NCI-H187 treated with DMSO at 0.1 percent for 48 hours (cell line): ENCODE data around the gene CETN1.

Experiments
- DNase-seq: peaks from one replicate; lab custom pipeline; 2025; lab: John Stamatoyannopoulos, UW

The CETN1 gene

DNA sequence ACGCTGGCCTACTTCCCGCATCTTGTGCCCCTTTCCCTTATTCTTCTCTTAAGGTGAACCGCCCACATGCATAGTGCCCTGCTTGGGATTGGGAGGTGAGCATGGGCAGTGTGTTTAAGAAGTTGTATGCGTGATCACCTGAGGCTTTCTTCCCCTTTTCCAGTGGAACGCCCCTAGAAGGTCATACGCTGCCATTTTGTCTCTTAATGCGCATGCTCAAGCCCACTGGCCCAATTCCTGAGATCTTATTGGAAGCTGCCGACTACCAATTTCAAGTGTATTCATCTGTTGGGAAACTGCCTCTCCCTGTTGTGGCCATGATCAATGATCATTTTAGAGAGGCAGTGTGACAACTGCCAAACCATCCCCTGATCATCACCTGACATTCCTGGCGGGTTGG is 3.3 kb upstream of the CETN1 start:
- no peak for DNase-seq

DNA sequence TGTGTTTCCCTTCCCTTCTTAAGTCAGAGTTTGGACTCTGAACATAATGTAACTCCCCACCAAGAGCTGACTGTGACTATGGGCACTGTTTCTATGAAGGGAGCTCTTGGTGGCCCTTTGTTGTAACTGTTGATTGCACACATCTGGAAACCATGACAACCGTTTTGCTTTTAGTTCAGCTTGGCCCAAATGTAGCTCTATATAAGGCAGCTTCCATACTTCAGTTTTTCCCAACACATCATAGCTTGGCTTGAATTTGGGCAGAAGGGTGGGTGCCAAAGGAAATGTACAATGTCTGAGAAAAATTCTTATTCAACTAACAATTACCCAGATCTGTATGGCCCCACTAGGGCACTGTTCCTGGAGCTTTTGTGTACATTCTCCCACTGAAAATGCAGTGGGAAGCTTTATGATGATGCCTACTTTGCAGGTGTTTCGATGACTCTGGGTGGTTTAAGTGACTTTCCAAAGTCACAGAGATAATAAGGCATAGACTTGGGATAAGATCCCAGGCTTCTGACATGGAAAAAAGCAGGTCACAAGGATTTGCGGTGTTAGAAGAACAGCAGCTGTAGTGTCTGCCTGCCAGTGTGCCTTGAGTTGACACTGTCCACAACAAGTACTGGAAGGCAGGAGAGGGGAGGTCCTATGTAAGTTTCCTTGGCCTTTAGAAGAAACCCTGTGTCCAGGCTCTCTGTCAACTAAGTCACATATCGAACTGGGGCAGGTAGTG is 2.4 kb upstream of the CETN1 start:
- no peak for DNase-seq

DNA sequence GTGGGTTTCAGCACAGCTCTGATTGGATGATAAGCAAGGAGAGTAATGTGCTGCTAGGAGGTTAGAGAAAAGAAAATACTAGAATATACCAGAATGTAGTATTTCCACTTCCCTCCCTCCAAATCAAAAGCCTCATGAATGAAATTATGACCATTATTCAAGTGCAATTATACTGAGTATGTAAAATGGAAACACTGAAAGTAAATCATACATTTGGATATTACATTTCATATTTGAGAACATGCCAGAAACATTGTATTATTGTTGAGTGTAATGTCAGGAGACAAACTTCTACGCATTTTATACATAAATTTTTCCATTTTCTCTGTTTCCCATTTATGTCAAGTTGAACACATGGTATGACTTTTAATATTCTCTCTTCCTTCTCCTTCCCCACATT is 942 bp upstream of the CETN1 start:
- DNase-seq = no peak

DNA sequence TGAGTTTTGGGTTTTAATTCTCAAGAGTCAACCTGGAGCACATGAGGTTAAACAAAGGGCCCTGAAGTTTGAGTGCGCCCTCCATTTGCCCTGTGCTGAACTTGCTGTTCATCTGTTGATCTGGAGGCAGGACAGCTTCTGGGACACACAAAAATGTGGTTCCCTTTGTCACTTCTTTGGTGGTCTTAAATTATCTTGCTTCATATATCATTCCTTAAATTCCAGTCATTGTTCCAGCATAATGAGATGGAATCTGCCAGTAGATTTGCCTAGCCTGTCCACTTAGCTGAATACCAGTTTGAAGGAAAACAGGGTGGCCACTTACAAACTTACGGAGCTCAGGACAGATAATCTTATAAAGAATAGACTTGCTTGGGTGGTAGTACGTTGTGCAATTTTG is 916 bp downstream of the CETN1 start:
- DNase-seq = no peak

DNA sequence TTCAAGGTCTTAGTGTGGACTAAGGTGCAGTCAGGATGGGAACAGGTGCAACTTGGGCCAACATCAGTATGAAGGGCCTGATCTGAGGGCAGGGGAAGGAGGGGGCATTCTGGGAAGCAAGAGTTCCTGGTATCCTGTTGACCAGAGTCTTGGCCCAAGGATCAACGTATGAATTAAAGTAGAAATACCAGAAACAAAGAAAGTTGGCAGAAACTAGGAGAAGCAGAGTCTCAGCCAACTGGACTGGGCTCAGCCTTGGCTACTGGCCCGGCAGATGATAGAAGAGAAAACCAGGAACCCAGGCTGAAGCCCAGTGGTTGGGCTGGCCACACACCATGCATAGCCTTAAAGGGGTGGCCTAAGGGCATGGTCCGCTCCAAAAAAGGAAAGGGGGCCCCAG is 2.3 kb downstream of the CETN1 start:
- no peak for DNase-seq

DNA sequence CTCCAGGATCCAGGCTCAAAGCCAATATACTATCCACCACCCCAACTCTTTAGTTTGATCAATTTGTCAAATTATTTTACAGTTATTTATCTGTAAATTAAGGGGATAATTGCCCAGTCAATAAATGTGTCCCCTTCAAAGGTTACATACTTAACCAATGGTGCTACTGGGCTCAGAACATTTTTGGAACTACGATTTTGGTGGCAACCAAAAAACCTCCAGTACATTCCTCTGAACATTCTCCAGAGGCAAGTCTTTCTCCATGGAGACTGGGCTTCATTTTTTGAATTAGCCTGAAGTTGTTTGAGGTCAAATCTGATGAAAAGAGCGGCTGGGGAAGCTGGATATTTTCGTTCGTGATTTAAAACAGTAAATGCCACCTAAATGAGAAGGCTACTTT is 14.9 kb downstream of the CETN1 start:
- DNase-seq = no peak

DNA sequence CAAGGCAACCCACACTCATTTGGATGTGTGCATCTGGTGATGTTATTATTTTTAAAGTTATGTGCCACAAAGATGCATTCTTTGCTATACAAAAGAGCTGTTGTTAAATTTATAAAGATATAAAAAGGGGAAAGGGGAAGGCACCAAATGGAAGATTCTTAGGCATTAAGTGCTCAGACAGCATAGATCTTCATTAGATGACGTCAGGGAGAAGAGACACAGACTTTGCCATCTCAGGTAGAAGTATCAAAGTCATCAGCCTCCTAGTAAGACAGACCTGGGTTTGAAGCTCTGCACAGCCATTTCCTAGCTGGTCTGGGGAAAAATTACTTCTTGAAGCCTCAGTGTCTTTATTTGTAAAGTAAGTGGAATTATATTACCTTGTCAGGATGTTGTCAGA is 15.4 kb downstream of the CETN1 start:
- DNase-seq = no peak

DNA sequence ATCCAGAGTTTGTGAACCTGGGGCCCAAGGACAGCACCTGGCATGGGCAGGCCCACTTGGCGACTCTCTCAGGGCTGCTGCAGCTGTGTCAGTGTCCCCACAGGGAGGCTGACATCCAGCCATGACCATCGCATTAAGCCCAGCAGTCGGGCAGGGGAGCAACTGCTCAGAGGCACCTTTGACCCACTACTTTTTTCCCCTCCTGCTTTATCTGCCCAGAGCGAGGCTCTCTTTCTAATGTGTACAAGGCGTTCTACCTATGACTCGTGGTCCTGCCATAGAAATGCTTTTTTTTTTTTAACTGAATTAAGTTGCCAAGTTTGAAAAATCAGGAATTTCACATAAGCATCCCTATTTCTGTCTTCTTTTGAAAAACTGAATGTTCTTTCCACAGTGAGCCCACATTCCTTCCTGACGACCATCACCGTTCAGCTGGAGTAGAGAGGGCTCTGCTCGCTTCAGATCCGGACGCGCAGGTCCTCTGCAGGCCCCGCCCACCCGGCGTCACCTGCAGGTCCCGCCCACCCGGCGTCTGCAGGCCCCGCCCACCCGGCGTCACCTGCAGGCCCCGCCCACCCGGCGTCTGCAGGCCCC is 16.2 kb downstream of the CETN1 start:
- DNase-seq = no peak

DNA sequence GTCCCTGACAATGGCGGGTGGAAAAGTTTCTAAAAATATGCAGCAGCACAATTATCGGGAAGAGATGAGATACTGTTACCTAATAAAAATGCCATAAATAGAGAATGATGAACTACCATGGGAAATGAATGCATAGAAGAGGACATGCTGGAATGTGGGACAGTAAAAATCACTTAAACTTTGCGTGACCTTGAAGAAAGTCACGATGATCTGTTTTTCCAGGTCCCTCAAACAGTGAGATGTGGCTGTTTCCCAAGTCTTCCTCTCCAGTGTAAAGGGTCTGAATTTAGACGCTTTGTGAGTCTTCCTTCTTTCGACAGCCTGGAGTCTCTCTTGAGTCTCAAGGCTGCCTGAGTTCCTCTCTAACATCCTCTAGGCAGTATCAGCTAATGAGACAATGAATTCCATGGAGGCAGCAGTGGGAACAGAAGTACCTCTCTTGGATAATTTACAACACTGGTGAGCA is 18.0 kb downstream of the CETN1 start:
- no peak for DNase-seq

DNA sequence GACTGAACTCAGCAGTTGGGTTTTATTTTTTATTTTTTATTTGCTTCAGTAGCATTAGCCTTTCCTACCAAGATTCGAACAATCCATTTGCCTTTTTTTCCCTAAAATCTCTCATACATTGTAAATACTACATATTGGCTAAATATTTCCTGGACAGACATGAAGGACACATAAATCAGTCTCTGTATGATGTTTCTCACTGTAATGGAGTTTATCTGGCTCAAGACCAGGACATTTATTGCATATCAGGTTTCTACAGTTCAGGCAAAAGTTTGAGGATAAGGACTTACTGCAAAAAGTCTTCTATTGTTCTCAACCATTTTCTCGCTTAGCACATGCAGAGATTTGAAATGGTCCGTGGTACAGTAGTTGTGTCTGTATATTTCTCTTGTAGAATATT is 19.9 kb downstream of the CETN1 start:
- DNase-seq = no peak

DNA sequence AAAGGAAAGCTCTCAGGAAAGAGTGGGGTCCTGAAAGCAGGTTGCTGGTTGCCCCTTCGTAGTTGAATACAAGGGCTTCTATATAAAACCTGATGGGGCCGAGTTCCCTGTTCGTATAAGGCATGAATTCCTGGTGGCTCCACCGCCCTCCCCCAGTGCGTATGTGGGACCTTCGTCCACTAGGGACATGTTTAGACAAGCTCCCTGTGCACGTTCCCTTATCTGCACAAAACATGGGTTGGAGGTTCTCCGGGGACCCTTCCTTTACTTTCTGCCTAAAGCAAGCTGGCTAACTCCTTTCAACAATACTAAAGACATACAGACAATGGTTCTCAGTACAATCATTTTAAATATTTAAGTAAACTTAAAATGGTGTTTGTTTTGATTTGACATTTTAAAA is 24.6 kb downstream of the CETN1 start:
- DNase-seq = no peak

DNA sequence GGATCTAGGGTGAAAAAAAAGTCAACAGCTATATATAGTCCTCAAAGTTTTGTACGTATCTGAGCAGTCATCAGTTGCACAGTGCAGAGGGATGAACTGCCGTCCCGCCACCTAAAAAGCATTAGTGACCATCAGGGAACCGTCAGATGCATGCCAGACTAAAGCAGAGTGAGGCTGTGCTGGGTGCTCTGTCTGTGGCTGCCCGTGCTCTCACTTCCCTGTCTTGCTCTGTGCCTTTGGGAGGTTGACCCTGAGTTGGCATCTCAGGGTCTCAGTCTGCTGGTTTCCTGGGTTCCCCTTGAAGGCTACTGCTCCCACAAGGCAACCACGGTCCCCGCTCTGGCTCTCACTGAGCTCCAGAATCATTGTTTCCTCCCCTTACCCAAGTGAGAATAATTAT is 27.8 kb downstream of the CETN1 start:
- no peak for DNase-seq

DNA sequence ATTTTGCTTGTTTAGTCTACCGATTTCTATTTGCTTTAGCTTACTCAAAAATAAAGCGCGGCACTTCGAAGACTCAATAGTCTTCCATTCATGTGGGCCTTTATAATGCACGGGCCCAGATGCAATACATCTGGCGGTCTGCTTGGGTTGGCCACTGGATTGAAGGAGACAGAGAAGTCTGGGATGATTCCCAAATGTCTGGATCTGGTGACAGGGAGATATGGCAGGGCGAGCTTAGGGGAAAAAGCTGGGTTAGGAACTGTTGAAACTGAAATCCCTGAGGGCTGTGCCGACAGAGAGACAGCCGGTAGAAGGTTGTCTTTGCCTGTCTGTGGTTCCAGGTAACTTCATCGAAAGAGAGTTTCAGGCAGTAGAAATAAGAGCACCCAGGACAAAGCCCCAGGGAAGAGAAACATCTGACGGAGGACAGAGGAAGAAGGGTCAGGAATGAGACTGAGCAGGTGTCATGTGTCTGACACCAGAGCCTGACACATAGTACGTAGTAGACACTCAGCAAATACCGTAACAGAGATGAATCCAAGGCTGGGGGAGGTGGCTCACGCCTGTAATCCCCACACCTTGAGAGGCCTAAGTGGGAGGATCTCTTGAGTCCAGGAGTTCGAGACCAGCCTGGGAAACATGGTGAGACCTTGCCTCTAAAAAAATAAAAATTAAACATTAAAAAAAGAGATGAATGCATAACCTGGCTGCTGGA is 30.2 kb downstream of the CETN1 start:
- no peak for DNase-seq

DNA sequence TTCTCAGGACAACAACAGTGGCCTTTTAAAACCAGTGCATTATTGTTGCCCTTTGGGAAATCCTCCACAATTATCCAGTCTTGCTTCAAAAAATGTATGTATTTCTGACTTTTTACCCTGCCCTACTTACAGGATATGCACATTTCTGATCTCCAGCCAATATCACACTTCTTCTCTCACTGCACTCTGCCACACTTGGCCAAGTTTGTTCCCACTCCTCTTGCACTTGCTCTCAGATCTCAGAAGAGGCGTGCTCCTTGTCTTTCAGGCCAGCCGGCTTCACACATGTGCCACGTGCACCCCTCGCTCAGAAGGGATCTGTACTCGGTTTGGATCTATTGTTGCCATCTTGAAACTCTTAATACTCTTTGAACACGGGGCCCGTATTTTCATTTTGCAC is 32.0 kb downstream of the CETN1 start:
- no peak for DNase-seq

DNA sequence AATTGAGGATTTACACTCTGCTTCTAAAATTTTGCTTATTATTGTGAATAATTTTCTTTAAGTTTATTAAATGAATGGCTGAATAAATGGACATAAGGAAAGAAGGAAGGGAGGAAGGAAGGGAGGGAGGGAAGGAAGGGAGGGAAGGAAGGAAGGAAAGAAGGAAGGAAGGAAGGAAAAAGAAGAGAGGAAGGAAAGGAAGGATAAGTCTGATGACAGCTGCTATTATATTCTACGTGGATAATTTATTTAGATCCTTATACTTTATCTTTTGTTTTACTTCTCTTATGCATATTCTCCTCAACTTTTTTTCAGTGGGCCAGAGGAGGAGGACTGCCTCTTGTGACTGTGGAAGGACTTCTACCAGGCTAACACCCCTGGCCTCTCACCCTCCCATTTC is 34.0 kb downstream of the CETN1 start:
- DNase-seq = no peak

DNA sequence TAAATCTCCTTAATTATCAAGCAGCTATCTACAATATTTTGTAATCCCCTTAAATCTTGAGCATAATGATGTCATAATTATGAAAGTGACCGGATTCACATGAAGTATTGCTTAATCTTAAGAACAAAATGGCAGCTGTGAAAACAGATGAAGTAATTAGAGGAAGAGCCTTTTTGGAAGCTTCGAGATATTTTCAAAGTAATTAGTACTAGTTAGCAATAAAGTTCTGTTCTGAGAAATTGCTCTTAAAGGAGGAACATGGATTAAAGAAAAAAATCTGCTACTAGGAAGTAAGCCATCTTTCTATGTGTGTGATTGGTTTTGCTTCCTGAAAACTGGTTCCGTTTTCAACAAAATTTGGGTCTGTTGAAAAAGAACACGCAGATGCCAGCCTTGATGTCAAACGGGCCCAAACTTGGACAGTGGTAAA is 34.9 kb downstream of the CETN1 start:
- DNase-seq = no peak

DNA sequence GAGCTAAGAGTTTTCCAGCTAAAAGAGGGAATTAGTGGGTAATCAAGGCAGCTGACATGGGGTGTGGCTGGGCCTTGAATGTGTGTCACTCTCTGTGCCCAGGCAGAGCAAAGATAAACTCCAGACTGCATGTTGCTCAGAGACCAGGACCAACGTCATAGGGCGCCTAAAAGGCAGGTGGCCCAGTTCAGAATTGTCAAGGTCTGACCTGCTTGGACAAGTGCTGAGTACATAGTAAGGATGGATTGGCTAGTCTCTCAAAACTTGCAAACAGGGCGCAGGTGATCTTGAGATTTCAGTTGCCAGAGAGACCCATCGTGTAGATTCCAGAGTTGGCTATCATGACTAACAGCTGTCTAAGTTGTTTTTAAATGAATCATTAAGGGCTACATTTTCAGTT is 35.6 kb downstream of the CETN1 start:
- no peak for DNase-seq

DNA sequence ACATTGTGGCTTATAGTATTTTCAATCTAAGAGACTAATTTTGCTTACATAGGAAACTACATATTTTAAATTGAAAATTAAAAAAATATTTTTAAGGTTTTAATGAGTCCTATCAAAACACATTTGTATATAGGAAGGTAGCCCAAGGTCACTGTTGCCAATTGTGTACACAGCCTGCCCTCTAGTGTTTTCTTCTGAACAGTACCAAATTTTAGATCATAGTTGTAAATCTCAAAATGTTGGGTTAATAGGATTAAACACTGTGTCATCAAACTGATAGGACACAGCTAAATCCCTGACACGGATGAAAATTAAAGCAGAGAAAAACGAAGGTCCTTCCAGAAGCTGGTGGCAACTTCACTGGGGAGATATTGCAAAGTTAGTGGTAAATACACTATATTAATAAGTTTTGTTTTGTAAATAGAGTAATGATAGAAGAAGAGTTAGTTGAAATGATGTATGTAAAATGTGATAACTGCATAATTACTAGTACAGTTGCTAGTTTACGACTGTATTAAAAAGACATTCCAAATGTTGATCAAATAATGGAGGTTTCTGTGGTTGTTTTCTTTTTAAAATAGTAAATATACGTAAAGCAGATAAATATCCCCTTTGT is 36.3 kb downstream of the CETN1 start:
- DNase-seq = no peak

DNA sequence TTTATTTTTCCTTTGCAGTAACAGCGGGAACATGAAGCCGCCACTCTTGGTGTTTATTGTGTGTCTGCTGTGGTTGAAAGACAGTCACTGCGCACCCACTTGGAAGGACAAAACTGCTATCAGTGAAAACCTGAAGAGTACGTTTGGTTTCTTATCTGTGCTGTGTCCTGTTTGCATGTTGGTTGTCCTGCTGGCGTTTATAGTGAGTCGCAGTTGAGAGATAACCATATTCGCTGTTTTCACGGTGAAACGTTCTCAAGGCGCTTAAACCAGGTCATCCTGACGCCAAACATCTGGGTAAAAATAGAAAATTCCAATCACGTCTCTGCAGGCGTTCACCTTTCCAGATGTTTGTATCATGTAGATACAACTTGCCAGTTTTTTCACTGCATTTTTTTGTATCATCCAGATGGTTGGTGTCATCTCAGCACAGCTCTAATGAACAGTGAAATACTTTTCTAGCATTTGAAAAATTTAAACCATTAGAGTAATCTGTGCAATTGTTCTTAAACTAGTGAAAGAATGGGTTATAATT is 37.9 kb downstream of the CETN1 start:
- no peak for DNase-seq

DNA sequence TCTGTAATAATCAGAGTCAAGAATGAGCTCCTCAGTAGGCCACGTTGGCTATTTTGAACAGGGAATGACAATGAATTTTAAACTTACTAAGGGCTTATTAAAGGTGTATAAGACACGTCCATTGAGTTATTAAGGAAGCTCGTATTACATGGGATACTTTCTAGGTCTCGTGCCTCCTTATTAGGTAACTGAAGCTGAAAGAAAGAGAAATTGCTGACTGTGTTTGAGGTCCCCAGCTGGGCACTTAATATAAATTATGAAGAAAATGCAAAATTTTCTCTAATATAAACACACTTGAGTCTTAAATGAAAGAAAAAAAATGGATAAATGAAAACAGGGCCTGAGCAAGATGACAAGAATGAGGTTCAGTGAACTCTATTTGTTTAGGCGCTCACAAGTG is 38.4 kb downstream of the CETN1 start:
- no peak for DNase-seq

DNA sequence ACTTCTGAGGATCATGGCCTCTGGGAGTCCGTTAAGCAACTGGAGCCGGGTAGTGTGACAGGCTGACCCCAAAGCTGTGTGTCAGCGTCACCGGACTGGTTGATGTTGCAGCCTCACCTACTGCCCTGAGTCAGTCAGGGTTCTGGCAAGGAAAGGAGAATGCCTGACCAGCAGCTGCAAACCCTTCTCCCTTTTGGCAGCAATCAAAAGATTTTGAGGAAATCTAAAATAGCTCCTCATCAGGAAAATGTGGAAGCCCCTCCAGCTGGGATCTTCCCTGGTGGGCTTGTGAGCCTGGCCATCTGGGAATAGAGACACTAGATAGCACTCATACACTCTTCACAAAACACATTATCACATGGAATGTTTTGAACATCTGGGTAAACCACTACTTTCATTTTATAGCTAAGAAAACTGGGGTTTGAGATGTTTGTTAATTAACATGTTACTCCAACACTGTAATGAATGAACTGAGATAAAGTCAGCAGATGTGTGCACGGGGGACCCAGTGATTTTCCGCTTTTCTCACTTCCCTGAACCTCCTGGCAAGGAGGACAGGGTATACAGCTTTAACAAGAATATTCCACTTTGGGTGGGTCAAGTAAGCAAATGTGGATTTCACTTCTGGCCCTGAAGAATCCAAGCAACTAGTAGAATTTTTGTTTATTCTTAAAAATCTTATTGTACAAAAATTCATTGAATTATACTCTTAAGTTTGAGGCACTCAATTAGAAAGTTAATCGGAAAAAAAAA is 41.3 kb downstream of the CETN1 start:
- no peak for DNase-seq

DNA sequence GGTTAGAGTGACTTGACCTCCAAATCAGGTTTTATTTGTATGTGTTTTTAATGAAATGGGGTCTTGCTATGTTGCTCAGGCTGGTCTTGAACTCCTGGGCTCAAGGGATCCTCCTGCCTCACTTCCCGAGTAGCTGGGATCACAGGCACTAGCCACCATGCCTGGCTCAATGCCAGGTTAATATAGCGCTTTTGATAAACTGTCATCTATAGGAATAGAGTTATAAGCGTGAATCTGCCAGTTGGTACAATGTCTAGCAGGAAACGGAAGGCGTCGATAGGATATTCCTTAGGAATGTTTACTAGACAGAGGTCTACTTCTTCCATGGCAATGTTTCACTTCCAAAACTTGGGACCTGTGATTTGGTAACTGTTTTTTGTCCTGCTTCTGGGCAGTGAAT is 42.1 kb downstream of the CETN1 start:
- DNase-seq = no peak
